Parathyroid adenoma (tissue), 2 donors: Measurements from ENCODE around the gene ZFHX3.

Experiments used
- H2AFZ ChIP-seq: fragments of 300-600 bp; sonication (generic); one replicate; pipeline ENCODE4 v1.7.0; 2017; ENCODE audit warnings: antibody characterized with exemption, mild to moderate bottlenecking
- H3K27ac ChIP-seq: fragments of 300-600 bp; sonication (generic); one replicate; pipeline ENCODE4 v1.7.0; 2017
- H3K27me3 ChIP-seq: fragments of 300-600 bp; sonication (generic); one replicate; pipeline ENCODE4 v1.7.0; 2017; ENCODE audit warnings: low read length; ENCODE audit not compliant: control insufficient read depth, insufficient read depth
- H3K36me3 ChIP-seq: fragments of 300-600 bp; sonication (generic); one replicate; pipeline ENCODE4 v1.7.0; 2017; ENCODE audit warnings: low read length; ENCODE audit not compliant: control insufficient read depth, insufficient read depth
- H3K4me1 ChIP-seq: fragments of 300-600 bp; sonication (generic); one replicate; pipeline ENCODE4 v1.7.0; 2017; ENCODE audit warnings: control low read depth
- H3K4me2 ChIP-seq: fragments of 300-600 bp; sonication (generic); one replicate; pipeline ENCODE4 v1.7.0; 2017; ENCODE audit warnings: low read length
- H3K4me3 ChIP-seq: fragments of 300-600 bp; sonication (generic); one replicate; pipeline ENCODE4 v1.7.0; 2017; ENCODE audit warnings: low read depth, low read length
- H3K79me2 ChIP-seq: fragments of 300-600 bp; sonication (generic); one replicate; pipeline ENCODE4 v1.7.0; 2017; ENCODE audit warnings: control low read depth
- H3K9ac ChIP-seq: fragments of 300-600 bp; sonication (generic); one replicate; pipeline ENCODE4 v1.7.0; 2017; ENCODE audit warnings: mild to moderate bottlenecking
- H3K9me3 ChIP-seq: fragments of 300-600 bp; sonication (generic); one replicate; pipeline ENCODE4 v1.7.0; 2017; ENCODE audit warnings: low read length; ENCODE audit not compliant: control insufficient read depth
- TF ChIP-seq, protein P1 (sequence below): fragments of 300-600 bp; sonication (generic); IDR thresholded peaks from one replicate; pipeline ENCODE4 v1.7.0; 2017; ENCODE audit warnings: antibody characterized with exemption, mild to moderate bottlenecking
- donor health status: primary hyperparathyroidism.

The ZFHX3 gene

DNA sequence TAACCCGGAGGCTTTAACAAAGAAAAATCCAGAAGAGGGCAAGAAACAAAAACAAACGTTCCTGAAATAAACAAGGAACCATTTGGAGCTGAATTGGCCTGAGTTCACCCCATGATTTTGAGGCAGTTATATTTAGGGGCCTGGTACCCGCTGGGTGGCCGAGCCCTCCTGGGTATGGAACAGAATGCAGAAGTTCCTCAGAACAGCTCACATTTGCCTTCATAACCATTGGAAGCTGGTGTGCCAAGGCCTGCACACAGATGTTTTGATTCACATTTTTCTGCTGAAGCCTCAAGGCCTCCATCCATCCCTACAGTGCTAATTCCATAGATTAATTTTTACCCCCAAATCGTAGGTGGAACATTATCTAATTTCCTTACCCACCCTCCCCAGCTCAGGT is 3.3 kb upstream of the ZFHX3 start:
- H3K4me2 ChIP-seq, result no peak overlapping the region
- peak overlapping the region; percentile 59 for H2AFZ ChIP-seq
- no peak overlapping the region for H3K9ac ChIP-seq
- H3K27ac ChIP-seq, result peak overlapping the region; percentile 96
- no peaks in the 10 kb centered on the region for H3K9me3 ChIP-seq
- H3K27me3 ChIP-seq, result no peaks in the 10 kb centered on the region
- H3K79me2 ChIP-seq, result peaks cover 2% of the 10 kb centered on the region
- peaks cover 61% of the 10 kb centered on the region for H3K4me1 ChIP-seq
- no peaks in the 10 kb centered on the region for H3K36me3 ChIP-seq
- TF ChIP-seq, protein P1, sequence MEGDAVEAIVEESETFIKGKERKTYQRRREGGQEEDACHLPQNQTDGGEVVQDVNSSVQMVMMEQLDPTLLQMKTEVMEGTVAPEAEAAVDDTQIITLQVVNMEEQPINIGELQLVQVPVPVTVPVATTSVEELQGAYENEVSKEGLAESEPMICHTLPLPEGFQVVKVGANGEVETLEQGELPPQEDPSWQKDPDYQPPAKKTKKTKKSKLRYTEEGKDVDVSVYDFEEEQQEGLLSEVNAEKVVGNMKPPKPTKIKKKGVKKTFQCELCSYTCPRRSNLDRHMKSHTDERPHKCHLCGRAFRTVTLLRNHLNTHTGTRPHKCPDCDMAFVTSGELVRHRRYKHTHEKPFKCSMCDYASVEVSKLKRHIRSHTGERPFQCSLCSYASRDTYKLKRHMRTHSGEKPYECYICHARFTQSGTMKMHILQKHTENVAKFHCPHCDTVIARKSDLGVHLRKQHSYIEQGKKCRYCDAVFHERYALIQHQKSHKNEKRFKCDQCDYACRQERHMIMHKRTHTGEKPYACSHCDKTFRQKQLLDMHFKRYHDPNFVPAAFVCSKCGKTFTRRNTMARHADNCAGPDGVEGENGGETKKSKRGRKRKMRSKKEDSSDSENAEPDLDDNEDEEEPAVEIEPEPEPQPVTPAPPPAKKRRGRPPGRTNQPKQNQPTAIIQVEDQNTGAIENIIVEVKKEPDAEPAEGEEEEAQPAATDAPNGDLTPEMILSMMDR, result no peak
- H3K4me3 ChIP-seq, result no peak overlapping the region

DNA sequence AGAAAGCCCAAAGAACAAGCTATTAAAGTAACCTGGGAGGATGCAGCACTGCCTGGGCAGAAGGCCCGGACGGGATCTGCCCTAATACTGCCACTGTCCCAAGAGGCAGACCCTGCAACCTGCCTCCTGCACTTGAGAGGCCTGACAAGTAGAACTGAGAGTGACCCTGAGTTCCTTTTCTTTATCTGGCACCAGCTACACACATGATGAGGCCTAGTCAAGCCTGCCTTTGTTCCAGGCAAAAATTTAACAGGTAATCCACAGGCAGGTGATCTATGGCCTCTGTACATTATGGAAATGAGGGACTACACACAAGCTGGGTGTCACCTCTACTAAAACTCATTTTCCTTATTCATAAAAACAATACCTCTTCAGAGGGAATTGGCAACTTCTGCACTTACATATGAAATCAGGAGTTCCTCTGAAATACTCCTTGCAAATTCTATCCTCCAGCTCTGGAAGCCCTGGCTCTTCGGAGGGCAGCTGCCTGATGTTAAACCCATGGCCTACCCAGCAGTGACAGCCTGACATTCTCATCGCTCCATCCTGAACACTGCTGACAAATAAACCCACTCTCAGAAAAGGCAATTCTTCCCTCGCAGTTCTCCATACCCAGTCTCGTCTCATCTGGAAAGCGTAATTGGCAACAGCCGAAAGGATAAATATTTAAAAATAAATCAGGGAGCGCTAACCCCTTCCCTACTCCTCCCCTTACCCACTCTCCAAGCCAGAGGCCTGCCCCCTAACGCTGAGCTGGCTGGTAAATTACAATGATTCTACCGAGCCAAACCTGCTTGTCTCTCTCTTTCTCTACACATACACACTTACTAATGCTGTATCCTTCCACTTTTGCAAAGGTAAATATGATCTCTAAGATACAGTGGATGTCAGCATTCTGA is 2.5 kb upstream of the ZFHX3 start:
- Histone ChIP-seq H3K9me3 (no peaks in the 10 kb centered on the region), H3K36me3 (no peaks in the 10 kb centered on the region), H3K27ac (peak overlapping the region; percentile 96), H3K4me2 (no peak overlapping the region), H3K9ac (no peak overlapping the region), H3K79me2 (no peaks in the 10 kb centered on the region), H3K4me1 (peaks cover 58% of the 10 kb centered on the region), H3K27me3 (no peaks in the 10 kb centered on the region), H2AFZ (peak overlapping the region; percentile 59), H3K4me3 (no peak overlapping the region)
- TF ChIP-seq, protein P1, result no peak

DNA sequence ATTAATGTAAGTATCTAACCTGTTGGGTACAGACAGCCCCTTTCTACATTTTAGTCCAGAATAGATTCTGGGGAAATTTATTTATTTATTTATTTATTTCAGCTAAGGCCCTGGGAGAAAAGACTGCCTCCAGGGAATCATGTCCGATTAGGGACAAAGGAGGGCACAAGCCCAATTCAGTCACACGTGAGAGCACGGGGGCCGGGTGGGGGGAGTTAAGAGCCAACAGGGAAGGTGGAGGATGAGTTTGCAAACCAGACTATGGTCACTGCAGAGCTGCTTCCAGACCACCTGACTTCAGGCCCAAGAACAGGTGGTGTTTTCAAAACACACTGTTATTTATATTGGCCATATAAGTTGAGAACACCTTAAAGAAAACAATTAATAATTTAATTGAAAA is 1.6 kb upstream of the ZFHX3 start:
- H3K9ac ChIP-seq, result no peak overlapping the region
- peaks cover 58% of the 10 kb centered on the region for H3K4me1 ChIP-seq

DNA sequence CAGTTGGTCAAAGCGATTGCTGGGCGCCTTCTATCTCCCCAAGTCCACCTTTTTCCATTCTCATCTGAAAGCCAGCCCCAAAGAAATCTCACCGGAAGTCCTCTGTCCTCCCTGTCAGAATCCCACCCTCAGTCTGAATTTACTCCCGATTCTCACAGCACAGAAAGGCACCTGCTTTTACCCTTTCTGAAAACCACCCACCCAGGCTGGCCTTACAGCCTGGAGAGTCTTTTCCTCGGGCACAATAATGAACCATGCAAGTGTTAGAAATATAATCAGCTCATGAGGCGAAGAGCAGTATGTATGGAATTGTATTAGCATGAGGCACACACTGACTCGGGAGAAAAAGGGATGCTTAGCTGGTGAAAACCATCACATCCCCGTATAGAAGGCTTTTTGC is 1.2 kb upstream of the ZFHX3 start:
- peak overlapping the region; percentile 78 for H2AFZ ChIP-seq
- H3K27ac ChIP-seq, result peak overlapping the region; percentile 96
- H3K27me3 ChIP-seq, result no peaks in the 10 kb centered on the region
- TF ChIP-seq, protein P1, result no peak
- H3K9me3 ChIP-seq, result no peaks in the 10 kb centered on the region
- H3K4me2 ChIP-seq, result peak overlapping the region; percentile 77
- H3K4me3 ChIP-seq, result no peak overlapping the region
- no peaks in the 10 kb centered on the region for H3K36me3 ChIP-seq
- no peak overlapping the region for H3K9ac ChIP-seq
- peaks cover 60% of the 10 kb centered on the region for H3K4me1 ChIP-seq
- peaks cover 5% of the 10 kb centered on the region for H3K79me2 ChIP-seq

More for the DNA sequence above, 1.6 kb upstream of the ZFHX3 start:
- H3K27ac ChIP-seq, result peak overlapping the region; percentile 96
- no peak overlapping the region for H3K4me3 ChIP-seq
- H2AFZ ChIP-seq, result no peak overlapping the region
- H3K27me3 ChIP-seq, result no peaks in the 10 kb centered on the region
- no peak overlapping the region for H3K4me2 ChIP-seq
- no peaks in the 10 kb centered on the region for H3K36me3 ChIP-seq
- H3K9me3 ChIP-seq, result no peaks in the 10 kb centered on the region
- peaks cover 1% of the 10 kb centered on the region for H3K79me2 ChIP-seq
- TF ChIP-seq, protein P1, result no peak
